Nephron progenitor cell (in vitro differentiated cells): ENCODE measurements around the gene RALGAPA1.

Experiments used
- DNase-seq: peaks from one replicate; pipeline ENCODE4 v3.0.0; 2021
- H3K27ac Mint-ChIP-seq: 2 replicates; pipeline ENCODE4 v1.8.0; 2021; ENCODE audit warnings: mild to moderate bottlenecking, moderate library complexity, mixed read lengths
- H3K27me3 Mint-ChIP-seq: 2 replicates; pipeline ENCODE4 v1.8.0; 2021; ENCODE audit warnings: mild to moderate bottlenecking, low read depth, mixed read lengths; ENCODE audit not compliant: poor library complexity
- H3K36me3 Mint-ChIP-seq: 2 replicates; pipeline ENCODE4 v1.8.0; 2021; ENCODE audit warnings: low read depth, mixed read lengths
- H3K4me1 Mint-ChIP-seq: 2 replicates; pipeline ENCODE4 v1.8.0; 2021; ENCODE audit warnings: mixed read lengths
- H3K4me3 Mint-ChIP-seq: 2 replicates; pipeline ENCODE4 v1.8.0; 2021; ENCODE audit warnings: mild to moderate bottlenecking, moderate library complexity, mixed read lengths
- H3K9me3 Mint-ChIP-seq: 2 replicates; pipeline ENCODE4 v1.8.0; 2021; ENCODE audit warnings: mild to moderate bottlenecking, moderate library complexity, mixed read lengths
- TF ChIP-seq, protein P1 (sequence below): fragments of 200-600 bp; sonication (generic); IDR thresholded peaks from 2 replicates; pipeline ENCODE4 v1.5.0; 2021; ENCODE audit warnings: antibody characterized with exemption

Gene RALGAPA1

GRCh38 chr14:35533357-35534207 lies 275.5 kb downstream of the RALGAPA1 start, which contains the start of gene INSM2:
Gene INSM2, plus strand, starts transcription at chr14:35534164. Its CDS starts 89 bp downstream, at chr14:35534253.
- Mint-ChIP-seq H3K27me3 (peaks cover 97% of the 10 kb centered on the region), H3K36me3 (no peaks in the 10 kb centered on the region), H3K4me1 (peaks cover 10% of the 10 kb centered on the region), H3K9me3 (no peaks in the 10 kb centered on the region), H3K27ac (no peak within 1 kb of the TSS), H3K4me3 (peak within 1 kb of the TSS; percentile 78)
- peak; percentile 98 for DNase-seq
- TF ChIP-seq, protein P1, sequence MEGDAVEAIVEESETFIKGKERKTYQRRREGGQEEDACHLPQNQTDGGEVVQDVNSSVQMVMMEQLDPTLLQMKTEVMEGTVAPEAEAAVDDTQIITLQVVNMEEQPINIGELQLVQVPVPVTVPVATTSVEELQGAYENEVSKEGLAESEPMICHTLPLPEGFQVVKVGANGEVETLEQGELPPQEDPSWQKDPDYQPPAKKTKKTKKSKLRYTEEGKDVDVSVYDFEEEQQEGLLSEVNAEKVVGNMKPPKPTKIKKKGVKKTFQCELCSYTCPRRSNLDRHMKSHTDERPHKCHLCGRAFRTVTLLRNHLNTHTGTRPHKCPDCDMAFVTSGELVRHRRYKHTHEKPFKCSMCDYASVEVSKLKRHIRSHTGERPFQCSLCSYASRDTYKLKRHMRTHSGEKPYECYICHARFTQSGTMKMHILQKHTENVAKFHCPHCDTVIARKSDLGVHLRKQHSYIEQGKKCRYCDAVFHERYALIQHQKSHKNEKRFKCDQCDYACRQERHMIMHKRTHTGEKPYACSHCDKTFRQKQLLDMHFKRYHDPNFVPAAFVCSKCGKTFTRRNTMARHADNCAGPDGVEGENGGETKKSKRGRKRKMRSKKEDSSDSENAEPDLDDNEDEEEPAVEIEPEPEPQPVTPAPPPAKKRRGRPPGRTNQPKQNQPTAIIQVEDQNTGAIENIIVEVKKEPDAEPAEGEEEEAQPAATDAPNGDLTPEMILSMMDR: no peak

DNA sequence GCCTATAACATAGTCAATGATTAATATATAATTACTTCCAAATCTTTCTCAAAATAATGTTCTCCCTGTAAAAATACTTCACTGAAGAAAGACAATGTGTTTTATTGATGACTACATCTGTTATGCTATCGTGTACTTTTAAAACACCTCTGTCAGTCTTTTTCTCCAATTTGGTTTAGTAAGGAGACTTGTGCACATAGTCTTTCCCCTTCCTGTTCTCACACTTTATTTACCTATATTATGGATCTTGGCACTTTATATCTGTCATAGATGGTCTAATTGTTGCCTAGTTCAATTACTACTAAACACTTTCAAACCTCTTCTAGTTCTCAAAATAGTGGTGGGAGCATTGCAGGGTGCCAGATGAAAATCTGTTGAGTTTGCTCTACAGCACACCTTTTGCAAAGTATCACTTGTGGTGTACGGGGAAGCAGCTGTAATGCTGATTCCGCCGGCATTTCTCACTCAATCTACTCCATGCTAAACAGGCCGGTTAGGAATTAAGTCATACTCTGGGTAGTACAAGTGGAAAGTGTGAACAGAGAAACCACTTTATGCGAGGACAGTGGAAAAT lies 276.2 kb downstream of the RALGAPA1 start:
- Mint-ChIP-seq H3K9me3 (no peaks in the 10 kb centered on the region), H3K27me3 (peaks cover 98% of the 10 kb centered on the region), H3K27ac (no peak overlapping the region), H3K4me3 (peak overlapping the region; percentile 73), H3K36me3 (no peaks in the 10 kb centered on the region), H3K4me1 (peaks cover 10% of the 10 kb centered on the region)
- DNase-seq: no peak
- TF ChIP-seq, protein P1: no peak

DNA sequence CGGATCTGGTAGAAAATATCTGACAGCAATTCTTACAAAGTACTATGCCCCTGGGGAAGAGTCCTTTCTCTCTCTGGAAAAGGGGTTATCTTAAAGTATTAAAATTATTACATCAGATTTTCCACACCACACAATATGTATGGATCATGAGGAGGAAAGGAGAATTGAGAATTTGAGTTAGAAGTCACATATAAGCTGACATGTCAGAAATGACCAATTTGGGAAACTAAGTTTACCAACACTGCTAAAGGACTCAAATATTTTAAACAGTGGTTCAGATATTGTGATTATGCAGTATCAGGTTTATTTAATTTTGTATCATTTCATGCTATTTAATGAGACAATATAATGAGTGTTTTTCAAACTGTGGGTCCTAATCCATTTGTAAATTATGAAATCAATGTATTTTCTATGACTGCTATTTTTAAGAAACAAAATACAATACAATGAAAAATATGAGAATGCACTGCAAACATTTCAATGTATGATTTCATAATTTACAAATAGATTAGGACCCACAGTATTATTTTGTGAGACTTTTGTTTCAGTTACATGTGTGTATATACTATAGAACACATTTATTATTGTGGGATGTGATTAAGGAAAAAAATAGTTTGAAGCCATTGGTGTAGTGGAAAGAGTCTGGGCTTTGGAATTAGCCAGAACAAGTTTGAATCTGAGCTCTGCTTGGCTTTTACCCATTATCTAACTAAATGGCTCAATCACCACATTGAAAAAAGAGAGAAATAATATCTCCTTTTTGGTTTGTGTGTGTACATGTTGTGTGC lies 276.9 kb downstream of the RALGAPA1 start:
- H3K9me3 Mint-ChIP-seq: no peaks in the 10 kb centered on the region
- no peak for DNase-seq
- TF ChIP-seq, protein P1: no peak
- no peaks in the 10 kb centered on the region for H3K36me3 Mint-ChIP-seq
- peaks cover 10% of the 10 kb centered on the region for H3K4me1 Mint-ChIP-seq
- H3K4me3 Mint-ChIP-seq: no peak overlapping the region
- H3K27ac Mint-ChIP-seq: no peak overlapping the region
- H3K27me3 Mint-ChIP-seq: peaks cover 98% of the 10 kb centered on the region

DNA sequence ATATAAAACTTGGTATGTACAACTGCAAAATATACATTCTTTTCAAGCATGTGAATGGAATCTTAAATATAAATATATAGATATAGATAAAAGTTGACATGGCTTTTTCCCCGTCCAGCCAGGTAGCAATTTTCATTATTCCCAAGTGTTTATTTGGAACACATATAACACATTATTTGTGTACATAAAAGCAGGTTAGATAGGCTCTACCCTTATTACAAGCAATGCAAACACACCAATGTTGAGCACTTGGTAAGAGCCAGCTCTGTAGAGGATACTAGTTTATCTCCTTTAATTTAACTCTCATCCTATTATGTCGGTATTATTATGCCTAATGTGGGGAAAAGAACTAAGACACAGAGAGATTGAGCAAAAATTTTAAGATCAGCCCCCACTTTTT lies 282.1 kb downstream of the RALGAPA1 start:
- Mint-ChIP-seq H3K36me3 (no peaks in the 10 kb centered on the region), H3K4me1 (no peaks in the 10 kb centered on the region), H3K27me3 (peaks cover 57% of the 10 kb centered on the region), H3K9me3 (peaks cover 5% of the 10 kb centered on the region), H3K27ac (no peak overlapping the region), H3K4me3 (no peak overlapping the region)
- TF ChIP-seq, protein P1: no peak
- no peak for DNase-seq

DNA sequence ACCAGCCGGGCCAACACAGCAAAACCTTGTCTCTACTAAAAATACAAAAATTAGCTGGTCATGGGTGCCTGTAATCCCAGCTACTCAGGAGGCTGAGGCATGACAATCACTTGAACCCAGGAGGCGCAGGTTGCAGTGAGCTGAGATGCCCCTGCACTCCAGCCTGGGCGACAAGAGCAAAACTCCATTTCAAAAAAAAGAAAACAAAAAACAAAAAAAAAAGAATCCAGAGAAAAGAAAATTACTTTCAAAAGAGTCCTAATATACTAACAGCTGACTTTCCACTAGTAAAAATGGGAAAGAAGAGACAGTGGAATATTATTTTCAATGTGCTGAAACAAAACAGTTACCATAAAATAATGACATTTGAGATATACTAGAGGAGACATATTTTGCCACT lies 283.4 kb downstream of the RALGAPA1 start:
- H3K9me3 Mint-ChIP-seq: peaks cover 5% of the 10 kb centered on the region
- H3K4me1 Mint-ChIP-seq: no peaks in the 10 kb centered on the region
- DNase-seq: no peak
- no peak overlapping the region for H3K4me3 Mint-ChIP-seq
- TF ChIP-seq, protein P1: no peak
- H3K36me3 Mint-ChIP-seq: no peaks in the 10 kb centered on the region
- H3K27me3 Mint-ChIP-seq: peaks cover 45% of the 10 kb centered on the region
- no peak overlapping the region for H3K27ac Mint-ChIP-seq
